D341Med (cell line): ENCODE data around the gene RPL37A.

Source experiments
- DNase-seq: peaks from one replicate; pipeline ENCODE4 v3.0.0; 2012; ENCODE audit warnings: low spot score

Gene RPL37A

GRCh38 chr2:216498379-216499352 lies at the start of gene RPL37A:
RPL37A (plus strand) TSS chr2:216498844; CDS start chr2:216498875, 31 bp downstream.
- DNase-seq = peak; percentile 93

GRCh38 chr2:216450346-216450745 lies 48.3 kb upstream of the RPL37A start:
- DNase-seq = no peak

GRCh38 chr2:216450784-216451183 lies 47.9 kb upstream of the RPL37A start:
- DNase-seq = no peak

- no peak for DNase-seq
These were observed 44.6 kb upstream of the RPL37A start for GRCh38 chr2:216453955-216454614.

DNA sequence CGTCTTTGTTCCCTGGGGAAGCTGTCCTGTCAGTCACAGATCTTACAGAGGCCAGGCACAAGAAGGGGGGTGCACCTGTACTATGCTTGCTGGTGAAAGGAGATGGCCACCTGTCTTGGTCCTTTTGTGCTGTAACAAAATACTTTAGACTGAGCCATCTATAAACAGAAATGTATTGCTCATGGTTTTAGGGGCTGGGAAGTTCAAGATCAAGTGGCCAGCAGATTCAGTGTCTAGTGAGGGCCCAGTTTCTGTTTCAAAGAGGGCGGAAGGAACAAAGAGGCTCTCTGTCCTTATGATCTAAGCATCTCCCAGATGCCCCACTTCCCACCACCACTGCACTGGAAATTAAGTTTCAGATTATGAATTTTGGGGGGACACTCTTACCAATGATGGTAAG lies 35.5 kb upstream of the RPL37A start:
- no peak for DNase-seq

- DNase-seq = no peak
These were observed 34.4 kb upstream of the RPL37A start for GRCh38 chr2:216464104-216464720.

DNA sequence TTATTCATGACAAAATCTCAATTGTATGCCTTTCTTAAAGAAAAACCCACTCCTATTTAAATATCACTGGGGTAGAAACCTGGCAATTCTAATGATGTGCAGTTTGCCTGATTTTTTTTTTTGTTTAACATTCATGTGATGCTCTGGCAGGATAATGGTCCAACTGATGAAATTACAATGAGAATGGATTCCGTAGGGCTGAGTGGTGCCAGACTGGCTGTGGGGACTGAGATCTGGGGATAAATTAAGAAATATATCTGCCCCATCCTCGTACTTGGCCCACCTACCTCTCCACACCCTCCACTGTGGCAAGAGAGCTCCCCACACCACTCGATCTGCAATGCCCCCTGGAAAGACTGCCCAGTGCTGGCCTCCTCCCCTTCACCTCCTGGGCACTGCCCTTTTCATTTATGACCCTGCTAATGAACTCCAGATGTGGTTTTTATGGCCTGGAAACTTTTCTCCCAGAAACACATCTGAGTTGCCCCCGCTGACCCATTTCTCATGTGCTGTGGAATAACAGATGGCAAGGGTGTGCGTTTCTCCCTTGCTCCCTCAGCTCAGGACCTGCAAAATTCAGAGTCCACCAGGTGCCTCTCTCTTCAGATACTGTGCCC lies 33.0 kb upstream of the RPL37A start:
- no peak for DNase-seq

DNA sequence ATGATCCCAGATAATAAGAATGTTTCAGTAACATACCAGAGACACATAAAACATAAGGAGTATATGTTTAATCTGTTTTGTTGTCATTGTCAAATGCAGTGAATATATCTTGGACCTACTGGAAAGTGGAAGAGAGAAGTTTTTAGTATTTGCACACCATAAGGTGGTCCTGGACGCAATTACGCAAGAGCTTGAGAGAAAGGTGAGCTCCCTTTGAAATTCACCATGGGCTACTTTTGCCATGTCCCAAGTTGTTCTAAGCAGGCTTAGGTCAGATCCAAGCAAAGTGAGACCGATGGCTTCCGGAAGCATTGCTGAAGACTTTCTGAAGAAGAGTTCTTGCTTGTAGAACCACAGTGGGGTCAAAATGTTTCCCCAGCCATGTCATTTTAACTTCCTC lies 30.8 kb upstream of the RPL37A start:
- DNase-seq = no peak

- no peak for DNase-seq
These were observed 29.0 kb upstream of the RPL37A start for GRCh38 chr2:216469661-216470060.

DNA sequence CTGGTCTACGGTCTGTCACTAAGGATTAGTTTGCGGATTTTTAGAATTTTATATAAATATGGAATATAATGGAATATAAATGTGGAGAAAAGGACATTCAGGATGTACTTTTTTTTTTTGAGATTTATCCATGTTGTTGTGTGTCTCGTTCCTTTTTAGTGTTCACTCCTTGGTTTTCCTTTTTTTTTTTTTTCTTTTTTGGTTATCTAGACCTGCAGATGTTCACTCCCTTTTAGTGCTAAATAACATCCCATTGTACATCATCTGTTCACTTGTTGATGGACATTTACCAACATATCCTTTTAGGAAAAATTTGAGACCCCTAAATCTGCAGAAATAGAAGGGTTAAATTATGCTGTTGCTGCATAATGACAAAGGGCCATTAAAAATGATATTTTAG lies 25.5 kb upstream of the RPL37A start:
- no peak for DNase-seq

DNA sequence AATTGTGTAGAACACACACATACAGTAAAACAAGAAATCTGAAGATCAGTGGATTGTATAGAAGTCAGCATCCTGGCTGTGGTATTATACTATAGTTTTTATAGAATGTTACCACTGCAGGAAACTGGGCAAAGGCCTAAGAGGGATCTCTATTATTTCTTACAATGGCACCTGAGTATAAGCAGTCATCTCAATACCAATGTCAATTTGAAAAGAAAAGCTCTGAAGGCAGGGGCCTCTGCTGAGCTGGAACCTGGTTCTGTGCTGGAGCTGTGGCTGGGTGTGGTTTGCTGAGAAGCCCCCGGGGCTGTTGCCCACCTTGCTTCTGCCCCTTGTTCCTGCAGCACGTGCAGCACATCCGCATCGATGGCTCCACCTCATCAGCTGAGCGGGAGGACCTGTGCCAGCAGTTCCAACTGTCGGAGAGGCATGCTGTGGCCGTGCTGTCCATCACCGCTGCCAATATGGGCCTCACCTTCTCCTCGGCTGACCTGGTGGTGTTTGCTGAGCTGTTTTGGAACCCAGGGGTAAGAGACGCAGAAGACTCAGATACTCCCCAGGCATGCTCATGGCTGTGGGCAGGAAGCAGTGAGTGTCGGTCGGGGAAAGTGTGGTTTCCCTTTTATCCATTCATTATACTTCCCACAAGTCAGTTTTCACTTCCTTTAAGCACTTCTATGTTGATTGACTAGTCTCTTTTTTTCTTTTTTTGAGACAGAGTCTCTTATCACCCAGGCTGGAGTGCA lies 23.5 kb upstream of the RPL37A start:
- no peak for DNase-seq

GRCh38 chr2:216475767-216476166 lies 22.9 kb upstream of the RPL37A start:
- DNase-seq = no peak

DNA sequence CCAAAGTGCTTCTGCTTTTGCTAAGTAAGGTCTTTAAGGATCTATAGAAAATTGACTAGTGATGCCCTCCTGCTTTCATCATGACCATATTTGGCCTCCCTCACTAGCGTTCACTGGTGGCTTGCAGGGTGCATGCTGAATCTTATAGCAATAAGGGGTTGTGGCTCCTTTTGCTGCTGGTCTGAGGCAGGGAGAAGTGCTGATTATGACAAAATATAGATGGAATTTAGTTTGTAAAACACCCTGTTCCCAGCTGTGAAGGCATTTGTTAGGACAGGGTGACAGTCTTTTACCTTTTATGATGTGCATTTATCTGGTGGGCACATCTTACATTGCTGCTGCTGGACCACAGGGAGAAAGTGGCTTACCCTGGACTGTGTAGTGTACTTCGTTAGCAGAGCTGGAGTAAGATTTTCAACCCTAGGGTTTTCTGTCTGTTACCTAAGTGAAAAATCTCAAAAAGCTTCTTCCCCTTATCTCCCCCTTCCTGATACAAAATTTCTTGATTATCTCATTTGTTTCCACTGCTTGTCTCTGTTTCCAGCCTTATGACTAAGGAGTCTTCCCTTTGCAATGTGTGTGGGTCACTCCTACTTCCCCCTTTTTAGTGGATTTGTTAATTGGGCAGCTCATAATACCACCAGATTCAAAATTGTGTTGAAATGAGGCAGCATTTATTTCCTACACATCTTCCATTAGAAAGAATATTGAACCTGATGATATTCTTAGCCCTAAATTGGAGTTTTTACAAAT lies 21.2 kb upstream of the RPL37A start:
- no peak for DNase-seq

DNA sequence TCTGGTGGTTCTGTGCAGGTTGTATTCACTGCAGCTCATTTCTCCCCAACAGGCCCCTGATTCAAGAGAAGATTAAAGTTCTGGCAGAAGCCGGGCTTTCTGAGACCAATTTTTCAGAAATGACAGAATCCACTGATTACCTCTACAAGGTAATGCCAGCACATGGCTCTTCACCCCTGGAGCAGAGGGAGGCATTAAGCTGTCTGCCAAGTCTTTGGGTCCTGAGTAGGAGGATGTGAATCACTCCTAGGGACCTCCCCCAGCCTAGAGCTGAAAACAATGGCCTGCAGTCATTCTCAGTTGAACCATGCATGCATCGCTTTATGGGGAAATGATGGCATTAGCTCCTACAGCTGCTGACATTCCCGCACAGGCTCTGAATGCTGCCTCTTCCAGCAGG lies 20.5 kb upstream of the RPL37A start:
- no peak for DNase-seq

DNA sequence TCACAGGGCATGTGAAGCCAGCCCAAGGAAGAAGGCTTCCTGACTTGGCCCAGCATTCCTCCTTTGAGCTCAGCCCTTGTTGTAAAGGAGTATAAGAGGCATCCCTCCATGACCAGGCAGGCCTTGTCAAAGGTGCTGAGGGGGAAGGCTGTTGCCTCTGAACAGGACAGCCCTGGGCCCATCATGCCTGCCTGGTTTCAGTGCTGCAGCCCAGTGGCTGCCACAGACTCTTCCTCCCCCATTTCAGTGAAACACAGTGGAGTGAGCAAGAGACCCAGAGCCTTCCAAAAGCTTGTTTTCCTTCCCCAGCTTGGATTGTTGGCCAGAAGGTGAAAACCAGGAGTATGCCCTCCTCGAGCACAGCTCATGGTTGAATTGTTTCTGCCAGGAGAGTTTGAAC lies 19.9 kb upstream of the RPL37A start:
- DNase-seq = no peak

DNA sequence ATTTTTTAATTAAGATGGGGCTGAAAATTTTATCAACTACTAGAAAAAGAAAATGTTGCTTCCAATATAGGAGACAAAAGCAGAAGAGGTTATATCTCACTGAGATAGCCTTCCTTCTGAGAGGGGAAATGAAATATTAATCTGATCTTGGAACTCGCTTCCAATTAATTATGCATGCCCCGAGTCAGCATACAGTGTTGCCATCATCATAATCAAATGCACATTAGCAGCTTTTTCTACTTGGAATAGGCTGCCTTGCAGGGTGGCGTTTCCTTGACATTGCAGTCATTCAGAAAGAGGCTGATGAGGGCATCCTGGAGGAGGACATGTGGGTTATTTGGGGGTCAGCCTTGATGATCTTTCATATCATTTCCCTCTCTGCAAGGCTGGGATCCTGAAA lies 18.4 kb upstream of the RPL37A start:
- DNase-seq = no peak

GRCh38 chr2:216482640-216483039 lies 16.0 kb upstream of the RPL37A start:
- no peak for DNase-seq

DNA sequence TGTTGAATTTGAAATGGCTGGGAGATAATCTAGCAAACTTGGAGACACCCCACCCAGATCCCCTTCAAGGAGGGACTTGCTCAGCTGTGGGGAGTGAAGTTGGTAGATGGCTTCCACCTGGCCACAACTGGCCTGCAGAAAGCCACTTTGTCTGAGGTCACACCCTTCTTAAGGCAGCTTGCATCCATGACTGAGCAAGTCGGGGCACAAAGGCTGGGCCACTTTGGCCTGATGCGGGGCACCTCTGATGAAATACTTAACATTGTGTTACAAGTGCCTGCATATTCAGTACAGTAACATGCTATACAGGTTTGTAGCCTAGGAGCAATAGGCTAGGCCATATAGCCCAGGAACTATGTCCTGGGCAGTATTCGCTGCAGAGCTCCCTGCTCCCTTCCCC lies 13.4 kb upstream of the RPL37A start:
- no peak for DNase-seq

GRCh38 chr2:216485745-216486144 lies 12.9 kb upstream of the RPL37A start:
- DNase-seq = no peak

DNA sequence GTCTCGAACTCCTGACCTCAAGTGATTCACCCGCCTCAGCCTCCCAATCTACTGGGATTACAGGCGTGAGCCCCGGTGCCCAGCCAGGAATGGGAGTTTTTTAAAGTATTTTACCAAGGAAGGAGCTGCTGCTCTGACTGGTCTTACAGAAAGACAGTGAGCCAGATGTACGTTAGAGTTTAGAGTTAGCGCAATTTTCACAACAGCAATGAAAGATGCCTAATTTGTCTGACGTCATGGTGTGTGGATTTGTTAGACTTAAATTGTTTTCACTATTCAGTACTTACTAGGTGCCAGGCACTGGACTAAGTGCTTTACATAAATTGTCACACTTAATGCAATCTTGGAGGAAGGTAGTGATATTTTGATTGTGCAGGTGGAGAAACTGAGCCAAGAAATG lies 12.4 kb upstream of the RPL37A start:
- DNase-seq = no peak

DNA sequence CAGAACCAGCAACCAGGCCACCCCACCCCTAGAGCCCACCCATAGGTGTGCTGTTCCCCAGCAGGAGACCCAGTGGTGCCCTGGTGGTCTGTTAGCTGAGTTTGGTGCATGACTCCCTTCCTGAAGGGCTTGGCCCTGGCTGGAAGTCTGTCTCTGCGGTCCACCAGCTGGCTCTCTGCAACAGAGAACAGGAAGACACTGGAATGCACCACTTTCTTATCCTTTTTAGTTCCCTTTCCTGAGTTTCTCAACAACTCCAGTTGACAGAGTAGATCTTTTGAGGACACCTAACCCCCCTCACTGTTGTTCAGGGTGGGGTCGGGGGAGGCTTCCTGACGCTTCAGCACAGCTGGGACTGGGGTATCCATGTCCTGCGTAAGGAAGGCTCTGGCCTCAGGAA lies 11.9 kb upstream of the RPL37A start:
- no peak for DNase-seq
